SK-N-DZ (cell line): Measurements from ENCODE around the gene ABHD8.
"Not testable (repeated sequence)": the region's sequence is repeated elsewhere in the genome, so short reads cannot be mapped to it uniquely, and the experiment has no call there.

ENCODE experiments used
- DNase-seq: peaks from one replicate; pipeline ENCODE4 v3.0.0-alpha.2; 2015; ENCODE audit warnings: low spot score

The ABHD8 gene

GRCh38 chr19:17296976-17297375 lies 6.2 kb downstream of the ABHD8 start:
- DNase-seq: no peak

- DNase-seq: no peak
Observed at GRCh38 chr19:17296273-17296672, 7.0 kb downstream of the ABHD8 start.

GRCh38 chr19:17295551-17295950 lies 7.7 kb downstream of the ABHD8 start:
- DNase-seq: not testable (repeated sequence)

GRCh38 chr19:17294051-17294891 lies 9.0 kb downstream of the ABHD8 start:
- DNase-seq: no peak

- DNase-seq: no peak
Observed at GRCh38 chr19:17293605-17294004, 9.6 kb downstream of the ABHD8 start.

GRCh38 chr19:17292301-17293074 lies 10.7 kb downstream of the ABHD8 start:
- DNase-seq: peak; percentile 85

- DNase-seq: peak; percentile 83
Observed at GRCh38 chr19:17289489-17289888, 13.7 kb downstream of the ABHD8 start.

- no peak for DNase-seq
Observed at GRCh38 chr19:17286752-17287151, 16.5 kb downstream of the ABHD8 start.

- no peak for DNase-seq
Observed at GRCh38 chr19:17286263-17286662, 17.0 kb downstream of the ABHD8 start.

GRCh38 chr19:17285415-17286135 lies 17.6 kb downstream of the ABHD8 start:
- no peak for DNase-seq

GRCh38 chr19:17283504-17283996 lies 19.7 kb downstream of the ABHD8 start:
- DNase-seq: no peak

GRCh38 chr19:17282488-17283125 lies 20.6 kb downstream of the ABHD8 start:
- DNase-seq: peak; percentile 82

- DNase-seq: no peak
Observed at GRCh38 chr19:17281391-17282304, 21.6 kb downstream of the ABHD8 start, which contains the start of gene ANKLE1. ANKLE1 (plus strand) TSS chr19:17281901; CDS start chr19:17281921, 20 bp downstream.

GRCh38 chr19:17279436-17279835 lies 23.8 kb downstream of the ABHD8 start:
- DNase-seq: no peak

- no peak for DNase-seq
Observed at GRCh38 chr19:17275441-17276175, 27.6 kb downstream of the ABHD8 start.

GRCh38 chr19:17274892-17275291 lies 28.3 kb downstream of the ABHD8 start:
- not testable (repeated sequence) for DNase-seq

- no peak for DNase-seq
Observed at GRCh38 chr19:17268754-17269153, 34.5 kb downstream of the ABHD8 start.

- peak; percentile 97 for DNase-seq
Observed at GRCh38 chr19:17266975-17267788, 36.0 kb downstream of the ABHD8 start, which contains the start of gene BABAM1. BABAM1 (plus strand) TSS chr19:17267443; CDS start chr19:17268807, 1,364 bp downstream.
